GM12878 (cell line): Measurements from ENCODE around the gene NEB. TPM values are rescaled to one million over a fixed set of nuclear protein-coding genes. Genes with fewer than 3 reads are reported as not detected.

Experiments used
- ATAC-seq: fragments of 200-7000 bp; cut with Tn5 transposase; 3 replicates; pipeline ENCODE4 v1.9.1; 2020; ENCODE audit warnings: mild to moderate bottlenecking, moderate library complexity
- BruUV-seq: library from RNA; stranded (reverse); fragments of 400-500 nt; replicated peaks from 2 replicates; lab custom pipeline; 2021; lab: Mats Ljungman, UMichigan
- CTCF ChIA-PET: fragments of 300-600 bp; sonication (Branson Sonifier 250); formaldehyde crosslinking; extraction: SDS; loops from one replicate; lab custom pipeline; 2021; ENCODE audit warnings: inconsistent platforms; lab: Yijun Ruan, JAX
- POLR2A ChIA-PET: fragments of 350-600 bp; formaldehyde crosslinking; extraction: SDS; loops from one replicate; lab custom pipeline; 2021; ENCODE audit warnings: inconsistent platforms; lab: Charles Lee
- RAD21 ChIA-PET: fragments of 300-600 bp; sonication (Branson Sonifier 250); formaldehyde crosslinking; loops from one replicate; lab custom pipeline; 2023; ENCODE audit warnings: antibody characterized with exemption; ENCODE audit not compliant: unreplicated experiment; lab: Charles Lee
- SMC1A ChIA-PET: fragments of 300-600 bp; sonication (Branson Sonifier 250); formaldehyde crosslinking; loops from one replicate; lab custom pipeline; 2023; ENCODE audit not compliant: unreplicated experiment, uncharacterized antibody; lab: Charles Lee
- DNase-seq: peaks from one replicate; pipeline ENCODE4 v3.0.0-alpha.2; 2011; ENCODE audit warnings: low read depth, low spot score
- FAIRE-seq: peaks from 3 replicates; lab custom pipeline; 2011; peaks lifted over from hg19 to GRCh38; lab: Jason Lieb, UNC
- H2AFZ ChIP-seq: 2 replicates; pipeline ENCODE4 v1.6.0; 2011; ENCODE audit warnings: low read depth, low read length, control low read depth; ENCODE audit not compliant: control insufficient read depth
- H3K27ac ChIP-seq: 2 replicates; pipeline ENCODE4 v1.5.1; 2011; ENCODE audit warnings: control low read depth; ENCODE audit not compliant: control insufficient read depth, insufficient read depth
- H3K27me3 ChIP-seq, 2 experiments: replicated peaks in 1 of 2; 2 replicates each; pipeline versions ENCODE4 v1.6.0 to v1.6.1; 2011; ENCODE audit warnings: low read length in 1 of 2; ENCODE audit not compliant: control insufficient read depth in 2 of 2, insufficient read depth in 2 of 2
- H3K36me3 ChIP-seq, 2 experiments: 2 replicates each; pipeline ENCODE4 v1.5.1; 2011; ENCODE audit warnings: low read length in 1 of 2; ENCODE audit not compliant: control insufficient read depth in 2 of 2, insufficient read depth in 2 of 2
- H3K4me1 ChIP-seq: 2 replicates; pipeline ENCODE4 v1.6.1; 2011; ENCODE audit warnings: mild to moderate bottlenecking, low read length, moderate library complexity, mixed read lengths; ENCODE audit not compliant: control insufficient read depth, insufficient read depth
- H3K4me2 ChIP-seq: 2 replicates; pipeline ENCODE4 v1.6.0; 2011; ENCODE audit warnings: control low read depth; ENCODE audit not compliant: control insufficient read depth, insufficient read depth
- H3K4me3 ChIP-seq: fragments of 200-600 bp; sonication (generic); 2 replicates; pipeline ENCODE4 v1.5.1; 2016
- H3K79me2 ChIP-seq: 2 replicates; pipeline ENCODE4 v1.6.0; 2011; ENCODE audit warnings: low read length; ENCODE audit not compliant: control insufficient read depth, insufficient read depth
- H3K9ac ChIP-seq: 2 replicates; pipeline ENCODE4 v1.8.0; 2011; ENCODE audit warnings: low read length, control low read depth, mixed read lengths; ENCODE audit not compliant: control insufficient read depth, insufficient read depth
- H3K9me3 ChIP-seq: replicated peaks from 3 replicates; pipeline ENCODE4 v1.5.1; 2011; ENCODE audit warnings: mild to moderate bottlenecking, low read length; ENCODE audit not compliant: control insufficient read depth, insufficient read depth
- H4K20me1 ChIP-seq: 2 replicates; pipeline ENCODE4 v1.6.0; 2011; ENCODE audit not compliant: control insufficient read depth, insufficient read depth
- ATF7 ChIP-seq: fragments of 450-650 bp; IDR thresholded peaks from 2 replicates; pipeline ENCODE4 v1.6.1; 2016; ENCODE audit warnings: low read depth, mild to moderate bottlenecking
- CEBPB ChIP-seq, 2 experiments: fragments of 150-350 bp in 1 of 2; IDR thresholded peaks; 2 replicates each; pipeline ENCODE4 v1.6.1; 2012 to 2014; ENCODE audit warnings: low read depth in 2 of 2, low read length in 2 of 2, borderline replicate concordance in 1 of 2, inconsistent platforms in 1 of 2
- KAT2A ChIP-seq: conservative IDR thresholded peaks from 2 replicates; pipeline ENCODE4 v1.6.1; 2011; ENCODE audit warnings: low read depth, low read length; ENCODE audit not compliant: control insufficient read depth
- SKIL ChIP-seq: fragments of 450-650 bp; IDR thresholded peaks from 2 replicates; pipeline ENCODE4 v1.6.1; 2017; ENCODE audit warnings: mild to moderate bottlenecking, low read depth, inconsistent platforms; ENCODE audit not compliant: poor library complexity, severe bottlenecking
- SMARCA5 ChIP-seq: fragments of 450-650 bp; IDR thresholded peaks from 2 replicates; pipeline ENCODE4 v1.6.1; 2017; ENCODE audit warnings: mild to moderate bottlenecking
- SP1 ChIP-seq: IDR thresholded peaks from one replicate; pipeline ENCODE4 v1.6.1; 2011; ENCODE audit warnings: low read depth, low read length
- SPI1 ChIP-seq: IDR thresholded peaks from 2 replicates; pipeline ENCODE4 v1.6.1; 2011; ENCODE audit warnings: low read depth, mild to moderate bottlenecking, low read length, moderate library complexity, borderline replicate concordance; ENCODE audit not compliant: insufficient read depth
- TCF7 ChIP-seq: IDR thresholded peaks from 2 replicates; pipeline ENCODE4 v1.6.1; 2014; ENCODE audit warnings: antibody characterized with exemption, borderline replicate concordance
- YY1 ChIP-seq: IDR thresholded peaks from 2 replicates; pipeline ENCODE4 v1.6.1; 2011; ENCODE audit warnings: low read depth, mild to moderate bottlenecking, low read length
- whole genome bisulfite sequencing: methylation state at CpG from one replicate; pipeline ENCODE4 v1.1.6; 2016; ENCODE audit warnings: low lambda C conversion rate; ENCODE audit not compliant: insufficient replicate concordance, insufficient coverage; ENCODE audit errors: missing lambda C conversion rate; 5-methylcytosine and 5-hydroxymethylcytosine counted together
- in situ Hi-C: fragments of 300-500 bp; cut with MboI; formaldehyde crosslinking; loops from 9 replicates; pipeline ENCODE4 v1.14.3; 2018; ENCODE audit warnings: mixed read lengths
- intact Hi-C: fragments of 100-400 bp; cut with micrococcal nuclease; formaldehyde crosslinking; loops from one replicate; pipeline ENCODE4 v1.14.2; 2022; ENCODE audit not compliant: unreplicated experiment
- polyA plus RNA-seq, 11 experiments: library from polyadenylated mRNA; depleted of rRNA in 4 of 11; unstranded in 6 of 11; stranded (reverse) in 5 of 11; fragments of >200 nt; fragmentation: Nextera tagmentation in 4 of 11; fragmentation: Illumina TruSeq in 1 of 11; extraction: Ambion mirVana in 4 of 11; extraction: Trizol in 1 of 11; gene quantifications; 1 replicate in 1 of 11; 2 replicates in 10 of 11; pipeline versions ENCODE4 v1.2.1 to v1.2.3, GENCODE V29; 2011 to 2016; ENCODE audit warnings: inconsistent platforms in 2 of 11, missing spikeins in 2 of 11, low read depth in 1 of 11
- total RNA-seq, 4 experiments: library from RNA; depleted of rRNA in 3 of 4; stranded (reverse); fragments of >200 nt in 3 of 4; fragmentation: Illumina TruSeq in 1 of 4; extraction: Trizol in 1 of 4; gene quantifications; 2 replicates each; pipeline versions ENCODE4 v1.2.1 to v1.2.3, GENCODE V29; 2013 to 2021
- TF ChIP-seq, protein P1 (sequence below): IDR thresholded peaks from 2 replicates; pipeline ENCODE4 v1.6.1; 2011; ENCODE audit warnings: low read depth, low read length, improper control_type of control experiment, borderline replicate concordance

Gene NEB
- total and polyA plus RNA-seq, 10 of the 15 experiments (the other 5 are each of a cell fraction or from before 2014, with no cell fraction given), result 0.04 to 0.77 (median 0.12) TPM

- TF ChIP-seq SKIL (no peak), SPI1 (no peak), ATF7 (no peak), SP1 (no peak)
Observed at GRCh38 chr2:151758744-151759143, 24.5 kb upstream of the NEB start (continued).

GRCh38 chr2:151757861-151758260 is 23.6 kb upstream of the NEB start:
- CTCF ChIA-PET, result no interaction called here
- H3K79me2 ChIP-seq, result no peaks in the 10 kb centered on the region

More at GRCh38 chr2:151757861-151758260, 23.6 kb upstream of the NEB start:
- ChIA-PET POLR2A (no interaction called here), SMC1A (no interaction called here), RAD21 (no interaction called here)
- H3K9me3 ChIP-seq, result no peaks in the 10 kb centered on the region
- H3K4me3 ChIP-seq, result no peak overlapping the region
- TF ChIP-seq KAT2A, result no peak
- TF ChIP-seq TCF7, result no peak
- no peak for TF ChIP-seq YY1
- TF ChIP-seq CEBPB (IDR thresholded peaks at IDR 0.05; ENCODE audit: borderline replicate concordance in 1 of 2, low read depth in 2 of 2, low read length in 2 of 2), result no peak
- no peak for TF ChIP-seq SMARCA5
- TF ChIP-seq, protein P1, sequence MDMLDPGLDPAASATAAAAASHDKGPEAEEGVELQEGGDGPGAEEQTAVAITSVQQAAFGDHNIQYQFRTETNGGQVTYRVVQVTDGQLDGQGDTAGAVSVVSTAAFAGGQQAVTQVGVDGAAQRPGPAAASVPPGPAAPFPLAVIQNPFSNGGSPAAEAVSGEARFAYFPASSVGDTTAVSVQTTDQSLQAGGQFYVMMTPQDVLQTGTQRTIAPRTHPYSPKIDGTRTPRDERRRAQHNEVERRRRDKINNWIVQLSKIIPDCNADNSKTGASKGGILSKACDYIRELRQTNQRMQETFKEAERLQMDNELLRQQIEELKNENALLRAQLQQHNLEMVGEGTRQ, result no peak
- WGBS, result 5% methylated on average over 1 of the region's 1 CpG
- H4K20me1 ChIP-seq, result no peaks in the 10 kb centered on the region
- intact Hi-C loops, result no loop called here
- H3K9ac ChIP-seq, result no peak overlapping the region
- no peak for ATAC-seq
- FAIRE-seq, result no peak
- no peaks in the 10 kb centered on the region for H3K27me3 ChIP-seq
- no peak overlapping the region for H3K4me2 ChIP-seq
- no peak for DNase-seq
- in situ Hi-C loops, result no loop called here
- no TSS peak for BruUV-seq
- no peak overlapping the region for H3K27ac ChIP-seq
- H2AFZ ChIP-seq, result no peak overlapping the region
- H3K4me1 ChIP-seq, result no peaks in the 10 kb centered on the region
- H3K36me3 ChIP-seq, result no peaks in the 10 kb centered on the region
